ENCODE data around the gene TJP3.

TJP3 gene

GRCh38 chr19:3775831-3776230, 67.6 kb downstream of the TJP3 start:
- TF ChIP-seq FOXP2 (optimal IDR thresholded peaks at IDR 0.05; ENCODE audit: borderline replicate concordance, extremely low read depth, extremely low read length, insufficient read depth) (no peak), REST (IDR thresholded peaks at IDR 0.05; ENCODE audit: insufficient read depth in 1 of 2, low read depth in 2 of 2, low read length in 2 of 2) (no peak), POLR2AphosphoS5 (IDR thresholded peaks at IDR 0.05; ENCODE audit: low read depth, low read length) (no peak)

- no peak for TF ChIP-seq POLR2AphosphoS5 (IDR thresholded peaks at IDR 0.05; ENCODE audit: low read depth, low read length)
- TF ChIP-seq SIN3A (IDR thresholded peaks at IDR 0.05; ENCODE audit: borderline replicate concordance, insufficient read depth, low read length): no peak
- TF ChIP-seq FOXP2 (optimal IDR thresholded peaks at IDR 0.05; ENCODE audit: borderline replicate concordance, extremely low read depth, extremely low read length, insufficient read depth): no peak
- TF ChIP-seq REST (IDR thresholded peaks at IDR 0.05; ENCODE audit: insufficient read depth in 1 of 2, low read depth in 2 of 2, low read length in 2 of 2): no peak
- TF ChIP-seq TAF1 (IDR thresholded peaks at IDR 0.05; ENCODE audit: borderline replicate concordance, insufficient read depth, low read length): no peak
These were observed 68.4 kb downstream of the TJP3 start for GRCh38 chr19:3776479-3777040.

- TF ChIP-seq TAF1 (IDR thresholded peaks at IDR 0.05; ENCODE audit: borderline replicate concordance, insufficient read depth, low read length) (no peak), REST (IDR thresholded peaks at IDR 0.05; ENCODE audit: insufficient read depth in 1 of 2, low read depth in 2 of 2, low read length in 2 of 2) (no peak), POLR2AphosphoS5 (IDR thresholded peaks at IDR 0.05; ENCODE audit: low read depth, low read length) (no peak), FOXP2 (optimal IDR thresholded peaks at IDR 0.05; ENCODE audit: borderline replicate concordance, extremely low read depth, extremely low read length, insufficient read depth) (no peak), SIN3A (IDR thresholded peaks at IDR 0.05; ENCODE audit: borderline replicate concordance, insufficient read depth, low read length) (no peak)
These were observed 70.1 kb downstream of the TJP3 start for GRCh38 chr19:3778104-3778867.

- TF ChIP-seq SIN3A (IDR thresholded peaks at IDR 0.05; ENCODE audit: borderline replicate concordance, insufficient read depth, low read length) (no peak), POLR2AphosphoS5 (IDR thresholded peaks at IDR 0.05; ENCODE audit: low read depth, low read length) (no peak), REST (IDR thresholded peaks at IDR 0.05; ENCODE audit: insufficient read depth in 1 of 2, low read depth in 2 of 2, low read length in 2 of 2) (no peak), TAF1 (IDR thresholded peaks at IDR 0.05; ENCODE audit: borderline replicate concordance, insufficient read depth, low read length) (no peak), FOXP2 (optimal IDR thresholded peaks at IDR 0.05; ENCODE audit: borderline replicate concordance, extremely low read depth, extremely low read length, insufficient read depth) (no peak)
These were observed 70.9 kb downstream of the TJP3 start for GRCh38 chr19:3778899-3779723.

Measured in PFSK-1 (cell line).